H9 (cell line): ENCODE measurements around the gene TMEM200C. TPM values are rescaled to one million over a fixed set of nuclear protein-coding genes. Genes with fewer than 3 reads are reported as not detected.

Experiments used
- DNase-seq: peaks from one replicate; pipeline ENCODE4 v3.0.0-alpha.2; 2017
- H2AFZ ChIP-seq: one replicate; pipeline ENCODE4 v1.6.1; 2013; ENCODE audit warnings: mild to moderate bottlenecking, low read length, control low read depth, moderate library complexity
- H2AK5ac ChIP-seq: 2 replicates; pipeline ENCODE4 v1.6.1; 2013; ENCODE audit warnings: low read length, control low read depth, mixed read lengths; ENCODE audit not compliant: insufficient read length
- H2BK120ac ChIP-seq: one replicate; pipeline ENCODE4 v1.6.1; 2013; ENCODE audit warnings: low read depth, mild to moderate bottlenecking, low read length, control low read depth, inconsistent platforms; ENCODE audit not compliant: poor library complexity, severe bottlenecking
- H2BK12ac ChIP-seq: 2 replicates; pipeline ENCODE4 v1.6.1; 2013; ENCODE audit warnings: low read length, control low read depth, mixed read lengths, low read depth; ENCODE audit not compliant: insufficient read length
- H2BK15ac ChIP-seq: 2 replicates; pipeline ENCODE4 v1.6.1; 2013; ENCODE audit warnings: low read depth, low read length, control low read depth
- H2BK20ac ChIP-seq: one replicate; pipeline ENCODE4 v1.6.1; 2013; ENCODE audit warnings: low read depth, mild to moderate bottlenecking, low read length, control low read depth, inconsistent platforms; ENCODE audit not compliant: poor library complexity, severe bottlenecking
- H2BK5ac ChIP-seq: 2 replicates; pipeline ENCODE4 v1.6.1; 2013; ENCODE audit warnings: low read length, control low read depth, mixed read lengths; ENCODE audit not compliant: insufficient read length
- H3K14ac ChIP-seq: 2 replicates; pipeline ENCODE4 v1.6.1; 2013; ENCODE audit warnings: low read length, control low read depth; ENCODE audit not compliant: insufficient read depth
- H3K18ac ChIP-seq: 2 replicates; pipeline ENCODE4 v1.6.1; 2013; ENCODE audit warnings: low read depth, mild to moderate bottlenecking, mixed read lengths, low read length, control low read depth; ENCODE audit not compliant: insufficient read length
- H3K23ac ChIP-seq: 2 replicates; pipeline ENCODE4 v1.6.1; 2013; ENCODE audit warnings: low read length, control low read depth, mixed read lengths, low read depth; ENCODE audit not compliant: insufficient read length
- H3K23me2 ChIP-seq: 2 replicates; pipeline ENCODE4 v1.6.1; 2013; ENCODE audit warnings: low read depth, mild to moderate bottlenecking, mixed read lengths, low read length, control low read depth; ENCODE audit not compliant: insufficient read length, poor library complexity, severe bottlenecking
- H3K27ac ChIP-seq: 2 replicates; pipeline ENCODE4 v1.5.1; 2013; ENCODE audit warnings: low read length, control low read depth, mixed read lengths, low read depth; ENCODE audit not compliant: insufficient read length
- H3K27me3 ChIP-seq: 2 replicates; pipeline ENCODE4 v1.6.1; 2013; ENCODE audit warnings: low read length, control low read depth, inconsistent platforms; ENCODE audit not compliant: insufficient read depth
- H3K4ac ChIP-seq: 2 replicates; pipeline ENCODE4 v1.6.1; 2013; ENCODE audit warnings: low read depth, mild to moderate bottlenecking, control low read depth, inconsistent platforms, low read length, moderate library complexity
- H3K4me1 ChIP-seq: 2 replicates; pipeline ENCODE4 v1.6.1; 2013; ENCODE audit warnings: low read length, control low read depth, inconsistent platforms; ENCODE audit not compliant: insufficient read depth
- H3K4me2 ChIP-seq: 2 replicates; pipeline ENCODE4 v1.6.1; 2013; ENCODE audit warnings: low read length, control low read depth, mixed read lengths; ENCODE audit not compliant: insufficient read length, insufficient read depth
- H3K56ac ChIP-seq: 2 replicates; pipeline ENCODE4 v1.6.1; 2013; ENCODE audit warnings: low read depth, mild to moderate bottlenecking, mixed read lengths, low read length, control low read depth; ENCODE audit not compliant: insufficient read length
- H3K79me1 ChIP-seq: 2 replicates; pipeline ENCODE4 v1.6.1; 2013; ENCODE audit warnings: low read depth, mild to moderate bottlenecking, moderate library complexity, low read length, control low read depth, inconsistent platforms; ENCODE audit not compliant: insufficient read depth, poor library complexity, severe bottlenecking
- H3K79me2 ChIP-seq: 2 replicates; pipeline ENCODE4 v1.6.1; 2013; ENCODE audit warnings: low read length, control low read depth, inconsistent platforms; ENCODE audit not compliant: insufficient read depth
- H3K9ac ChIP-seq: 2 replicates; pipeline ENCODE4 v1.6.1; 2013; ENCODE audit warnings: low read length, control low read depth, mixed read lengths; ENCODE audit not compliant: insufficient read length; ENCODE audit errors: extremely low read depth
- H3K9me3 ChIP-seq: one replicate; pipeline ENCODE4 v1.6.1; 2013; ENCODE audit warnings: low read depth, low read length, inconsistent platforms; ENCODE audit not compliant: control insufficient read depth
- H3T11ph ChIP-seq: one replicate; pipeline ENCODE4 v1.6.1; 2013; ENCODE audit warnings: mild to moderate bottlenecking, low read length, control low read depth, inconsistent platforms
- H4K20me1 ChIP-seq: one replicate; pipeline ENCODE4 v1.6.1; 2013; ENCODE audit not compliant: control insufficient read depth, insufficient read length, insufficient read depth
- H4K5ac ChIP-seq: 2 replicates; pipeline ENCODE4 v1.6.1; 2013; ENCODE audit warnings: low read depth, mild to moderate bottlenecking, mixed read lengths, low read length, control low read depth; ENCODE audit not compliant: insufficient read length
- H4K8ac ChIP-seq: replicated peaks from 2 replicates; pipeline ENCODE4 v1.6.1; 2013; ENCODE audit warnings: low read length, control low read depth, mixed read lengths, low read depth; ENCODE audit not compliant: insufficient read length
- H4K91ac ChIP-seq: 2 replicates; pipeline ENCODE4 v1.6.1; 2013; ENCODE audit warnings: low read depth, mild to moderate bottlenecking, moderate library complexity, mixed read lengths, low read length, control low read depth; ENCODE audit not compliant: insufficient read length
- H3K27ac Mint-ChIP-seq, 3 experiments: 2 replicates in 2 of 3; 3 replicates in 1 of 3; pipeline ENCODE4 v1.8.0; 2020 to 2021; ENCODE audit warnings: mixed read lengths in 3 of 3, mild to moderate bottlenecking in 1 of 3, moderate library complexity in 1 of 3
- H3K27me3 Mint-ChIP-seq: 2 replicates; pipeline ENCODE4 v1.8.0; 2021; ENCODE audit warnings: low read depth, mild to moderate bottlenecking, moderate library complexity, mixed read lengths
- H3K36me3 Mint-ChIP-seq, 3 experiments: 2 replicates in 2 of 3; 3 replicates in 1 of 3; pipeline ENCODE4 v1.8.0; 2020 to 2021; ENCODE audit warnings: low read depth in 3 of 3, mixed read lengths in 3 of 3; ENCODE audit not compliant: insufficient read depth in 1 of 3
- H3K4me1 Mint-ChIP-seq, 2 experiments: 2 replicates each; pipeline ENCODE4 v1.8.0; 2020; ENCODE audit warnings: mixed read lengths in 2 of 2
- H3K4me3 Mint-ChIP-seq, 2 experiments: 2 replicates in 1 of 2; 3 replicates in 1 of 2; pipeline ENCODE4 v1.8.0; 2020 to 2021; ENCODE audit warnings: mild to moderate bottlenecking in 2 of 2, mixed read lengths in 2 of 2, moderate library complexity in 1 of 2
- H3K9me3 Mint-ChIP-seq, 2 experiments: 2 replicates in 1 of 2; 3 replicates in 1 of 2; pipeline ENCODE4 v1.8.0; 2020; ENCODE audit warnings: mild to moderate bottlenecking in 2 of 2, mixed read lengths in 2 of 2, moderate library complexity in 1 of 2
- WGBS: extraction: QIAGEN DNeasy Blood & Tissue Kit; methylation state at CpG from one replicate; pipeline ENCODE4 v1.1.7; 2013; ENCODE audit warnings: missing lambda C conversion rate, low lambda C conversion rate, mixed read lengths; ENCODE audit not compliant: insufficient read length; ENCODE audit errors: extremely low coverage; 5-methylcytosine and 5-hydroxymethylcytosine counted together
- total RNA-seq: library from RNA; stranded (reverse); gene quantifications from 2 replicates; pipeline ENCODE4 v1.2.1, GENCODE V29; 2021
- TF ChIP-seq, protein P1 (sequence below): fragments of 200-600 bp; sonication (generic); conservative IDR thresholded peaks from 3 replicates; pipeline ENCODE4 v1.8.0; 2021; ENCODE audit warnings: antibody characterized with exemption, mild to moderate bottlenecking

TMEM200C gene
- total RNA-seq, 1 experiment from 2014 or later = 6.3 TPM

DNA sequence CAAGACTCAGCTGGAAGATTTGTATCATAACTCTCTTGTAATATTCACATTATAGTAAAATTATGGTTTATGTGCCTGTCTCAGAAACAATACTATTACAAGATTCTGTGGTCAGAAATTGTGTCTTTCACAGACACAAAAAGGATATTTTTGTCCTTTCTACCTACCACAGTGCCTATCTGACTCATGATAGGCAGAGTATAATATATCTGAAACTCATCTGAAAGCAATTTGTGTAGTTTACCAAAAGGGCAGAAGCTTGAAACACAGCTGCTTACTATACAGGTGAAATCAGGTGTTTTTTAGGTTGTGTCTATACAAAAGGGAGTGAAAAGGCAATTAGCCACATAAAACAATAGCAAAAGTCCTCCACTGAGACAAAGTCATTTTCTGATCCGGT is 10.9 kb downstream of the TMEM200C start:
- Mint-ChIP-seq H3K9me3 (no peaks in the 10 kb centered on the region), H3K27ac (no peak overlapping the region), H3K27me3 (peaks cover 3% of the 10 kb centered on the region), H3K4me1 (peaks cover 6 to 7% of the 10 kb centered on the region in 2 experiments), H3K36me3 (no peaks in the 10 kb centered on the region; a peak in 1 of 7 replicates), H3K4me3 (no peak overlapping the region)
- H4K91ac ChIP-seq = no peak overlapping the region
- no peak overlapping the region for H2AFZ ChIP-seq
- no peak overlapping the region for H3T11ph ChIP-seq
- H2BK120ac ChIP-seq = no peak overlapping the region
- no peak overlapping the region for H4K5ac ChIP-seq
- no peak overlapping the region for H3K27ac ChIP-seq
- no peaks in the 10 kb centered on the region for H3K23me2 ChIP-seq
- H3K4me1 ChIP-seq = no peaks in the 10 kb centered on the region
- H3K9ac ChIP-seq = no peak overlapping the region
- H2BK5ac ChIP-seq = no peak overlapping the region
- no peak for DNase-seq
- H2BK12ac ChIP-seq = no peak overlapping the region
- H2AK5ac ChIP-seq = no peak overlapping the region
- no peak overlapping the region for H3K4ac ChIP-seq
- H3K14ac ChIP-seq = no peak overlapping the region
- H3K9me3 ChIP-seq = no peaks in the 10 kb centered on the region
- no peak overlapping the region for H2BK15ac ChIP-seq
- no peak overlapping the region for H3K23ac ChIP-seq
- no peak overlapping the region for H3K4me2 ChIP-seq
- no peak overlapping the region for H2BK20ac ChIP-seq
- TF ChIP-seq, protein P1, sequence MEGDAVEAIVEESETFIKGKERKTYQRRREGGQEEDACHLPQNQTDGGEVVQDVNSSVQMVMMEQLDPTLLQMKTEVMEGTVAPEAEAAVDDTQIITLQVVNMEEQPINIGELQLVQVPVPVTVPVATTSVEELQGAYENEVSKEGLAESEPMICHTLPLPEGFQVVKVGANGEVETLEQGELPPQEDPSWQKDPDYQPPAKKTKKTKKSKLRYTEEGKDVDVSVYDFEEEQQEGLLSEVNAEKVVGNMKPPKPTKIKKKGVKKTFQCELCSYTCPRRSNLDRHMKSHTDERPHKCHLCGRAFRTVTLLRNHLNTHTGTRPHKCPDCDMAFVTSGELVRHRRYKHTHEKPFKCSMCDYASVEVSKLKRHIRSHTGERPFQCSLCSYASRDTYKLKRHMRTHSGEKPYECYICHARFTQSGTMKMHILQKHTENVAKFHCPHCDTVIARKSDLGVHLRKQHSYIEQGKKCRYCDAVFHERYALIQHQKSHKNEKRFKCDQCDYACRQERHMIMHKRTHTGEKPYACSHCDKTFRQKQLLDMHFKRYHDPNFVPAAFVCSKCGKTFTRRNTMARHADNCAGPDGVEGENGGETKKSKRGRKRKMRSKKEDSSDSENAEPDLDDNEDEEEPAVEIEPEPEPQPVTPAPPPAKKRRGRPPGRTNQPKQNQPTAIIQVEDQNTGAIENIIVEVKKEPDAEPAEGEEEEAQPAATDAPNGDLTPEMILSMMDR = no peak
- no peak overlapping the region for H3K56ac ChIP-seq
- H4K20me1 ChIP-seq = no peaks in the 10 kb centered on the region
- WGBS = no CpG with 5 or more reads among the region's 1 CpG
- H3K79me2 ChIP-seq = no peaks in the 10 kb centered on the region
- H3K18ac ChIP-seq = no peak overlapping the region
- no peak overlapping the region for H4K8ac ChIP-seq
- H3K27me3 ChIP-seq = no peaks in the 10 kb centered on the region
- no peaks in the 10 kb centered on the region for H3K79me1 ChIP-seq
